ENCODE data around the gene PCNT.
A peak's percentile ranks its signal among the peaks of the same experiment; 100 is the strongest.
"Not testable (repeated sequence)": the region's sequence is repeated elsewhere in the genome, so short reads cannot be mapped to it uniquely, and the experiment has no call there.

PCNT gene

GRCh38 chr21:46431448-46431847, 107.5 kb downstream of the PCNT start:
- no peak for DNase-seq

- no peak for DNase-seq
These were observed 108.0 kb downstream of the PCNT start for GRCh38 chr21:46431884-46432488.

- DNase-seq = not testable (repeated sequence)
These were observed 109.2 kb downstream of the PCNT start for GRCh38 chr21:46433116-46433515.

- no peak for DNase-seq
These were observed 110.5 kb downstream of the PCNT start for GRCh38 chr21:46434322-46434958.

- no peak for DNase-seq
These were observed 111.9 kb downstream of the PCNT start for GRCh38 chr21:46435786-46436227.

- no peak for DNase-seq
These were observed 112.7 kb downstream of the PCNT start for GRCh38 chr21:46436621-46437020.

GRCh38 chr21:46437096-46437498, 113.1 kb downstream of the PCNT start:
- DNase-seq = no peak

- DNase-seq = no peak
These were observed 113.6 kb downstream of the PCNT start for GRCh38 chr21:46437511-46437910.

GRCh38 chr21:46438241-46438640, 114.3 kb downstream of the PCNT start:
- DNase-seq = no peak

GRCh38 chr21:46439906-46440305, 116.0 kb downstream of the PCNT start:
- no peak for DNase-seq

GRCh38 chr21:46441331-46441730, 117.4 kb downstream of the PCNT start:
- no peak for DNase-seq

- DNase-seq = no peak
These were observed 118.1 kb downstream of the PCNT start for GRCh38 chr21:46441961-46442498.

- DNase-seq = no peak
These were observed 119.0 kb downstream of the PCNT start for GRCh38 chr21:46442938-46443337.

- no peak for DNase-seq
These were observed 120.0 kb downstream of the PCNT start for GRCh38 chr21:46443910-46444309.

- no peak for DNase-seq
These were observed 124.2 kb downstream of the PCNT start for GRCh38 chr21:46448108-46448507.

- DNase-seq = not testable (repeated sequence)
These were observed 124.9 kb downstream of the PCNT start for GRCh38 chr21:46448855-46449254.

- DNase-seq = no peak
These were observed 128.8 kb downstream of the PCNT start for GRCh38 chr21:46452710-46453109.

GRCh38 chr21:46454142-46454541, 130.2 kb downstream of the PCNT start:
- DNase-seq = no peak

GRCh38 chr21:46454634-46455390, 130.9 kb downstream of the PCNT start:
- no peak for DNase-seq

- no peak for DNase-seq
These were observed 131.8 kb downstream of the PCNT start for GRCh38 chr21:46455575-46456385.

- no peak for DNase-seq
These were observed 132.8 kb downstream of the PCNT start for GRCh38 chr21:46456750-46457149.

- peak; percentile 1 for DNase-seq
These were observed 133.9 kb downstream of the PCNT start for GRCh38 chr21:46457801-46458314.
